Measurements from ENCODE around the gene DRD4.

DNA sequence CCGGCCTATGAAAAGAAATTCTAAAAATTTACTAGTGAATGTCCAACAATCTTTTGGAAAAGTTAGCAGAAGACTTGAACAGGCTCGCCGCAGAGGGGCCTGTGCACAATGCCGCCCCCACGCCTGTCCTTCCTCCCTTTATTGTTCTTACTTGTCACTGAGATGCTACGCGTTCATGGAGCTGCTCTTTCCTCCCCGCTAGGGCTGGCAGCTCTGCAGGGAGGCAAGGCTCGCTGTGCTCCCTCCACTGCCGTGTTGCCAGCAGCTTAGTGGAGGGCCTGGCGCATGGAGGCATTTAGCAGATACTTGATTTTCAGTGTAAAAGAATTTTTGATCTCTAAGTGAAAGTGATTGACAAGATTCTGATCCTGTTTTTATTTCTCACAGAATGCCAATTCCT lies 46.1 kb upstream of the DRD4 start:
- TF ChIP-seq, protein P1, sequence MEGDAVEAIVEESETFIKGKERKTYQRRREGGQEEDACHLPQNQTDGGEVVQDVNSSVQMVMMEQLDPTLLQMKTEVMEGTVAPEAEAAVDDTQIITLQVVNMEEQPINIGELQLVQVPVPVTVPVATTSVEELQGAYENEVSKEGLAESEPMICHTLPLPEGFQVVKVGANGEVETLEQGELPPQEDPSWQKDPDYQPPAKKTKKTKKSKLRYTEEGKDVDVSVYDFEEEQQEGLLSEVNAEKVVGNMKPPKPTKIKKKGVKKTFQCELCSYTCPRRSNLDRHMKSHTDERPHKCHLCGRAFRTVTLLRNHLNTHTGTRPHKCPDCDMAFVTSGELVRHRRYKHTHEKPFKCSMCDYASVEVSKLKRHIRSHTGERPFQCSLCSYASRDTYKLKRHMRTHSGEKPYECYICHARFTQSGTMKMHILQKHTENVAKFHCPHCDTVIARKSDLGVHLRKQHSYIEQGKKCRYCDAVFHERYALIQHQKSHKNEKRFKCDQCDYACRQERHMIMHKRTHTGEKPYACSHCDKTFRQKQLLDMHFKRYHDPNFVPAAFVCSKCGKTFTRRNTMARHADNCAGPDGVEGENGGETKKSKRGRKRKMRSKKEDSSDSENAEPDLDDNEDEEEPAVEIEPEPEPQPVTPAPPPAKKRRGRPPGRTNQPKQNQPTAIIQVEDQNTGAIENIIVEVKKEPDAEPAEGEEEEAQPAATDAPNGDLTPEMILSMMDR (IDR thresholded peaks at IDR 0.05; ENCODE audit: control extremely low read depth in 1 of 3, insufficient read depth in 1 of 3, low read depth in 1 of 3, low read length in 3 of 3): no peak
- TF ChIP-seq POLR2A (IDR thresholded peaks at IDR 0.05; ENCODE audit: control extremely low read depth in 1 of 2, low read depth in 2 of 2, low read length in 2 of 2): no peak
- no peak for TF ChIP-seq HDAC6 (IDR thresholded peaks at IDR 0.05; ENCODE audit: low read depth, low read length)
- TF ChIP-seq EZH2 (IDR thresholded peaks at IDR 0.05; ENCODE audit: low read depth, low read length, severe bottlenecking): no peak
- TF ChIP-seq, protein P2, sequence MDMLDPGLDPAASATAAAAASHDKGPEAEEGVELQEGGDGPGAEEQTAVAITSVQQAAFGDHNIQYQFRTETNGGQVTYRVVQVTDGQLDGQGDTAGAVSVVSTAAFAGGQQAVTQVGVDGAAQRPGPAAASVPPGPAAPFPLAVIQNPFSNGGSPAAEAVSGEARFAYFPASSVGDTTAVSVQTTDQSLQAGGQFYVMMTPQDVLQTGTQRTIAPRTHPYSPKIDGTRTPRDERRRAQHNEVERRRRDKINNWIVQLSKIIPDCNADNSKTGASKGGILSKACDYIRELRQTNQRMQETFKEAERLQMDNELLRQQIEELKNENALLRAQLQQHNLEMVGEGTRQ (IDR thresholded peaks at IDR 0.05; ENCODE audit: low read length): no peak
- no peak for TF ChIP-seq RAD21 (IDR thresholded peaks at IDR 0.05 in 1 of 2, conservative IDR thresholded peaks at IDR 0.05 in 1 of 2; ENCODE audit: low read depth in 2 of 2, low read length in 2 of 2)
- TF ChIP-seq RFX5 (IDR thresholded peaks at IDR 0.05; ENCODE audit: borderline replicate concordance, low read depth, low read length): no peak
- no peak for TF ChIP-seq TAF1 (IDR thresholded peaks at IDR 0.05; ENCODE audit: low read depth, low read length)
- no peak for TF ChIP-seq POLR2AphosphoS5 (IDR thresholded peaks at IDR 0.05; ENCODE audit: low read depth, low read length)
- TF ChIP-seq SIN3A (conservative IDR thresholded peaks at IDR 0.05 in 1 of 2, IDR thresholded peaks at IDR 0.05 in 1 of 2; ENCODE audit: low read depth in 1 of 2, low read length in 2 of 2): no peak
- no peak for TF ChIP-seq JUND (IDR thresholded peaks at IDR 0.05; ENCODE audit: low read length)
- no peak for TF ChIP-seq POU5F1 (IDR thresholded peaks at IDR 0.05; ENCODE audit: low read depth, low read length)

Measured in H1 (cell line).